Astrocyte (in vitro differentiated cells and primary cell): ENCODE data around the gene CD44. TPM values are rescaled to one million over a fixed set of nuclear protein-coding genes. Genes with fewer than 3 reads are reported as not detected.

Experiments used
- DNase-seq: peaks from one replicate; pipeline ENCODE4 v3.0.0-alpha.2; 2010; ENCODE audit warnings: low read depth
- FAIRE-seq: peaks from 2 replicates; lab custom pipeline; 2011; peaks lifted over from hg19 to GRCh38; lab: Jason Lieb, UNC
- H2AFZ ChIP-seq: 2 replicates; pipeline ENCODE4 v1.6.0; 2012; ENCODE audit warnings: low read depth, low read length, inconsistent platforms
- H3K27ac ChIP-seq: 2 replicates; pipeline ENCODE4 v1.5.1; 2011; ENCODE audit warnings: low read depth, low read length, inconsistent platforms
- H3K27me3 ChIP-seq: 2 replicates; pipeline ENCODE4 v1.6.0; 2011; ENCODE audit warnings: low read length, inconsistent platforms; ENCODE audit not compliant: insufficient read depth
- H3K36me3 ChIP-seq: 2 replicates; pipeline ENCODE4 v1.5.1; 2011; ENCODE audit warnings: low read length, inconsistent platforms; ENCODE audit not compliant: insufficient read depth
- H3K4me1 ChIP-seq: 2 replicates; pipeline ENCODE4 v1.5.1; 2011; ENCODE audit warnings: low read length, inconsistent platforms; ENCODE audit not compliant: insufficient read depth
- H3K4me2 ChIP-seq: 2 replicates; pipeline ENCODE4 v1.6.0; 2012; ENCODE audit warnings: low read length, inconsistent platforms
- H3K4me3 ChIP-seq: 2 replicates; pipeline ENCODE4 v1.5.1; 2011; ENCODE audit warnings: low read depth, mild to moderate bottlenecking, low read length, inconsistent platforms; ENCODE audit not compliant: insufficient read depth
- H3K79me2 ChIP-seq: 2 replicates; pipeline ENCODE4 v1.6.0; 2012; ENCODE audit warnings: mild to moderate bottlenecking, low read length, inconsistent platforms; ENCODE audit not compliant: insufficient read depth
- H3K9ac ChIP-seq: 2 replicates; pipeline ENCODE4 v1.6.0; 2012; ENCODE audit warnings: mild to moderate bottlenecking, low read length, inconsistent platforms
- H3K9me3 ChIP-seq: 2 replicates; pipeline ENCODE4 v1.5.1; 2012; ENCODE audit warnings: low read depth, mild to moderate bottlenecking, low read length, inconsistent platforms; ENCODE audit not compliant: insufficient read depth
- H4K20me1 ChIP-seq: 2 replicates; pipeline ENCODE4 v1.6.0; 2012; ENCODE audit warnings: low read length, inconsistent platforms; ENCODE audit not compliant: insufficient read depth
- H3K27ac Mint-ChIP-seq: one replicate; pipeline ENCODE4 v1.8.0; 2021; ENCODE audit warnings: mild to moderate bottlenecking, mixed read lengths; ENCODE audit not compliant: unreplicated experiment
- H3K27me3 Mint-ChIP-seq: one replicate; pipeline ENCODE4 v1.8.0; 2021; ENCODE audit warnings: low read depth, mixed read lengths; ENCODE audit not compliant: unreplicated experiment
- H3K36me3 Mint-ChIP-seq: one replicate; pipeline ENCODE4 v1.8.0; 2021; ENCODE audit warnings: low read depth, mixed read lengths; ENCODE audit not compliant: unreplicated experiment
- H3K4me1 Mint-ChIP-seq: one replicate; pipeline ENCODE4 v1.8.0; 2021; ENCODE audit warnings: low read depth, mixed read lengths; ENCODE audit not compliant: unreplicated experiment
- H3K4me3 Mint-ChIP-seq: one replicate; pipeline ENCODE4 v1.8.0; 2021; ENCODE audit warnings: mild to moderate bottlenecking, moderate library complexity, mixed read lengths; ENCODE audit not compliant: unreplicated experiment
- H3K9me3 Mint-ChIP-seq: one replicate; pipeline ENCODE4 v1.8.0; 2021; ENCODE audit warnings: mild to moderate bottlenecking, mixed read lengths; ENCODE audit not compliant: unreplicated experiment
- EZH2 ChIP-seq: IDR thresholded peaks from 2 replicates; pipeline ENCODE4 v1.6.1; 2012; ENCODE audit warnings: mild to moderate bottlenecking, low read length, inconsistent platforms; ENCODE audit not compliant: insufficient read depth
- total RNA-seq: library from RNA; stranded (reverse); gene quantifications from 2 replicates; pipeline ENCODE4 v1.2.1, GENCODE V29; 2021
- TF ChIP-seq, protein P1 (sequence below): IDR thresholded peaks from 2 replicates; pipeline ENCODE4 v1.5.1; 2011; ENCODE audit warnings: low read depth, mild to moderate bottlenecking, inconsistent platforms, low read length, moderate library complexity; ENCODE audit not compliant: insufficient read depth

The CD44 gene
- total RNA-seq, 1 donor from 2014 or later: 154 TPM

DNA sequence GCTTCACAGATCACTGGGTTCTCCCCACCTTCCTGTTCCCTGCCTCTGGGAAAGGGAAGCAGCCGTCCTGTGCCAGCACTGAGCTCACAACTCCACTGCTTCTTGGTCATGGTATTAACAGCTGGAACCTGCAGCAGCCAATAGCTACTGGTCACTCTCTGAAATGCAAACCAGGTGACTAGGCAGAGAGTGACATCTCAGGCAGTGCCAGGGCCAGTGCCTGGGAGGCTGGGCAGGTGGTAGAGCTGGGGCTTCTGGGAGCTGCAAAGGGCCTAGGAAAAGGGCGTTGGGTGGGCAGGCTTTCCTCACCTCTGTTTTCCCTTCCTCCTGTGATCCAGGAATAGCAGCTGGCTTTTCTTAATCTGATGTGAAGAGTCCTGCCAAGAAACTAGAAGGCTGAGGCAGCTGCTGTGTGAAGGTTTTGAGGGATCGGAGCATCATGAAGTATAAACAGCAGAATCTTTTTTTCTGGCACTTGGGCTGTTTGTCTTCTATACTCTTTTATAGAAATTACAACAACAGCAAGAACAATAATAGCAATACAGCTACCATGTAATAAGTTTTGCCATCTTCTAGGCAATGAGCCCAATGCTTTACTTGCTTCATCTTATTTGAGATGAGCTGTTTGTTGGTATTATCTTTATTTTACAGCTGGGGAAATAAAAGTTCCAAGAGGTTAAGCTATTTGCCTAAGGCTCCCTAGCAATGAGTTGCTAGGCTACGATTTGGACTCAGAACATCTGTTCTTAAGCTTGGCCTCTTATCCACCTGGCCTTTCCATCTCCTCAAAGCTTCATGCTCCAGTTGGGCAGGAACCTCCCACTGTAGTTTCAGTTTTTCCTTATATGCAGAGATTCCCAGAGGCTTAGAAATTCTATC lies 22.0 kb upstream of the CD44 start:
- Histone ChIP-seq H3K9me3 (no peaks in the 10 kb centered on the region), H3K4me2 (no peak overlapping the region), H3K79me2 (no peaks in the 10 kb centered on the region), H3K4me3 (no peak overlapping the region), H3K4me1 (peaks cover 15% of the 10 kb centered on the region), H3K9ac (no peak overlapping the region), H2AFZ (no peak overlapping the region), H3K36me3 (no peaks in the 10 kb centered on the region), H3K27ac (no peak overlapping the region), H3K27me3 (no peaks in the 10 kb centered on the region), H4K20me1 (no peaks in the 10 kb centered on the region)
- Mint-ChIP-seq H3K4me1 (peaks cover 5% of the 10 kb centered on the region), H3K36me3 (no peaks in the 10 kb centered on the region), H3K27ac (no peak overlapping the region), H3K27me3 (peaks cover 62% of the 10 kb centered on the region), H3K4me3 (no peak overlapping the region), H3K9me3 (peaks cover 5% of the 10 kb centered on the region)
- no peak for TF ChIP-seq EZH2
- TF ChIP-seq, protein P1, sequence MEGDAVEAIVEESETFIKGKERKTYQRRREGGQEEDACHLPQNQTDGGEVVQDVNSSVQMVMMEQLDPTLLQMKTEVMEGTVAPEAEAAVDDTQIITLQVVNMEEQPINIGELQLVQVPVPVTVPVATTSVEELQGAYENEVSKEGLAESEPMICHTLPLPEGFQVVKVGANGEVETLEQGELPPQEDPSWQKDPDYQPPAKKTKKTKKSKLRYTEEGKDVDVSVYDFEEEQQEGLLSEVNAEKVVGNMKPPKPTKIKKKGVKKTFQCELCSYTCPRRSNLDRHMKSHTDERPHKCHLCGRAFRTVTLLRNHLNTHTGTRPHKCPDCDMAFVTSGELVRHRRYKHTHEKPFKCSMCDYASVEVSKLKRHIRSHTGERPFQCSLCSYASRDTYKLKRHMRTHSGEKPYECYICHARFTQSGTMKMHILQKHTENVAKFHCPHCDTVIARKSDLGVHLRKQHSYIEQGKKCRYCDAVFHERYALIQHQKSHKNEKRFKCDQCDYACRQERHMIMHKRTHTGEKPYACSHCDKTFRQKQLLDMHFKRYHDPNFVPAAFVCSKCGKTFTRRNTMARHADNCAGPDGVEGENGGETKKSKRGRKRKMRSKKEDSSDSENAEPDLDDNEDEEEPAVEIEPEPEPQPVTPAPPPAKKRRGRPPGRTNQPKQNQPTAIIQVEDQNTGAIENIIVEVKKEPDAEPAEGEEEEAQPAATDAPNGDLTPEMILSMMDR: no peak
- no peak for FAIRE-seq
- DNase-seq: no peak

DNA sequence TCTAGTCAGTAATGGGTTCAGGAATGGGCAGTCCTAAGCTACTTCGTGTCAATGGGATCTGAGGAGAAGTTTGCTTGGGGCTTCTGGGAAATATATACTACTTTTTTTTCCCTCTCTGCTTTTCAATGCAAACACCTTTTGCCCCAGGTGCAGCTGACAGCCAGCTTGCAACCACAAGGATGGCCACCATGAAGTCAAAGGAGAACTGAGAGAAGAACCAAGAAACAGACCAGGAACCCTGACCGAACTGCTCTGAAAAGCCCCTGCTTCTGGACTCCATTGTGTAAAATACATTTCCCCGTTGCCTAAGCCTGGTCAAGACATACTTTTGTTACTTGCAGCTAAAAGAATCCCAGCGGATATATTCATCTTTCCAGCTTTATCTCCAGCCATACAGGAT lies 20.1 kb upstream of the CD44 start:
- no peak overlapping the region for H3K4me3 ChIP-seq
- no peak overlapping the region for H2AFZ ChIP-seq
- no peaks in the 10 kb centered on the region for H3K36me3 ChIP-seq
- Mint-ChIP-seq H3K9me3 (peaks cover 7% of the 10 kb centered on the region), H3K4me1 (peaks cover 2% of the 10 kb centered on the region), H3K27ac (no peak overlapping the region), H3K36me3 (no peaks in the 10 kb centered on the region), H3K4me3 (no peak overlapping the region), H3K27me3 (peaks cover 71% of the 10 kb centered on the region)
- H3K79me2 ChIP-seq: no peaks in the 10 kb centered on the region
- H3K27ac ChIP-seq: no peak overlapping the region
- FAIRE-seq: no peak
- no peaks in the 10 kb centered on the region for H4K20me1 ChIP-seq
- no peak for DNase-seq
- peaks cover 7% of the 10 kb centered on the region for H3K4me1 ChIP-seq
- no peak overlapping the region for H3K4me2 ChIP-seq
- no peak for TF ChIP-seq EZH2
- TF ChIP-seq, protein P1: no peak
- no peak overlapping the region for H3K9ac ChIP-seq
- no peaks in the 10 kb centered on the region for H3K9me3 ChIP-seq
- H3K27me3 ChIP-seq: no peaks in the 10 kb centered on the region

DNA sequence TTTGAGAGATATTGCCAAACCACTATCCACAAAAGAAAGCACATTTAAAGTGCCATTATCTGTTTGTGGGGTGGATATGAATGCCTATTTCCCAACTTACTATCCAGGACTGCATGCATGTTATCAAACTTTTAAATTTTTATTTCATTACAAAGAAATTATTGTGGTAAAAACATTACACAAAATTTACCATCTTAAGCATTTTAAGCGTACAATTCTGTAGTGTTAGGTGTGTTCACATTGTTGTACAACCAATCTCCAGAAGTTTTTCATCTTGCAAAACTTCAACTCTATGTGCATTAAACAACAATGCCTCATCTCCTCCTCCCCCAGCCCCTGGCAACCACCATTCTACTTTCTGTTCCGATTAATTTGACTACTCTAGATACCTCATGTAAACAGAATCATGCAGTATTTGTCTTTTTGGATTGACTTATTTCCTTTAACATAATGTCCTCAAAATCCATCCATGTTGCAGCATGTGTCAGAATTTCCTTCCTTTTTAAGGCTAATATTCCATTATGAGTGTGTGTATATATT lies 17.6 kb upstream of the CD44 start:
- DNase-seq (no peak), FAIRE-seq (no peak)
- H3K4me3 Mint-ChIP-seq: no peak overlapping the region
- no peaks in the 10 kb centered on the region for H4K20me1 ChIP-seq
- peaks cover 2% of the 10 kb centered on the region for H3K4me1 ChIP-seq
- TF ChIP-seq EZH2: no peak
- TF ChIP-seq, protein P1: no peak
- no peaks in the 10 kb centered on the region for H3K79me2 ChIP-seq
- no peak overlapping the region for H3K4me2 ChIP-seq
- no peak overlapping the region for H2AFZ ChIP-seq
- no peaks in the 10 kb centered on the region for H3K4me1 Mint-ChIP-seq
- H3K36me3 Mint-ChIP-seq: no peaks in the 10 kb centered on the region
- H3K9me3 ChIP-seq: no peaks in the 10 kb centered on the region
- H3K27ac Mint-ChIP-seq: no peak overlapping the region
- no peak overlapping the region for H3K4me3 ChIP-seq
- H3K36me3 ChIP-seq: no peaks in the 10 kb centered on the region
- H3K9ac ChIP-seq: no peak overlapping the region
- peaks cover 67% of the 10 kb centered on the region for H3K27me3 Mint-ChIP-seq
- H3K9me3 Mint-ChIP-seq: peaks cover 7% of the 10 kb centered on the region
- H3K27ac ChIP-seq: no peak overlapping the region
- peaks cover 4% of the 10 kb centered on the region for H3K27me3 ChIP-seq
